Hepatic stellate cell (primary cell): ENCODE measurements around the gene PHF20.
A peak's percentile ranks its signal among the peaks of the same experiment; 100 is the strongest.
"Not testable (repeated sequence)": the region's sequence is repeated elsewhere in the genome, so short reads cannot be mapped to it uniquely, and the experiment has no call there.

ENCODE experiments used
- DNase-seq: peaks from one replicate; pipeline ENCODE4 v3.0.0; 2011; ENCODE audit warnings: low spot score

PHF20 gene

DNA sequence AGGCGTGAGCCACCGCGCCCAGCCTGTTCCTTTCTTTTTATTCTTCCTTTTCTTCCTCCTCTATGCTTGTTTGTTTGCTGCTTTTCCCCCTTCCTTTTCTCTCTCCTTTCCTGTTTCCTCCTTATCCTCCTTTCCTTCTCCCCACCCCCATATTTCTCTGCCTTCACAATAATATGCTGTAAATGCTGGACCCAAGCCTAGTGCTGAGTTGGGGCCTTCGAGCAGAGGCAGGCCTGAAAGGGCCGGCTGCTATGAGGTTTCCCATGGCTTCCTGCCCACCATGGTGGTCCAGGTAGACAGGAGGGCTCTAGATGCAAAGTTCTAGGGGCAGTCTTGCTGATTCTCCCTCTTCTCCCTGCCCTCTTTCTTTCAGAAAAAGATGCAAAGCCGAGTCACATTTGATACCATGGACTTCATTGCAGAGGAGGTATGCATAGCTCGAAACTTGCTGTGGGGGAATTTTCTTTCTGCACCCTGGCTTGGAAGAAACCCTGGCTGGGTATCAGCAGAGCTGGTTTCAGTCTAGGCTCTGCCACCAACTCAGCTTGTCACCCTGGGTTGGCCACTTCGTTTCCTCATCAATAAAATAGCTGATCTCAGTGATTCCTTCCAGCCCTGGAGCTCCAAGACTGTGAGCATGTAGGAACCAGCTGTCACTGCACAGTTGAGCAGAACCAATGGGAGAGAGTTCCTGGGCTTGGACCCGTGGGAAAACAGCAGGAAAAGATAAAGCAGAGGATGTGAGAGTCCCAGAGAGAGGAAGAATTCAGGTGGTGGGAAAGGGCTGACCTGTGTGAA, 204.0 kb downstream of the PHF20 start:
- no peak for DNase-seq

DNA sequence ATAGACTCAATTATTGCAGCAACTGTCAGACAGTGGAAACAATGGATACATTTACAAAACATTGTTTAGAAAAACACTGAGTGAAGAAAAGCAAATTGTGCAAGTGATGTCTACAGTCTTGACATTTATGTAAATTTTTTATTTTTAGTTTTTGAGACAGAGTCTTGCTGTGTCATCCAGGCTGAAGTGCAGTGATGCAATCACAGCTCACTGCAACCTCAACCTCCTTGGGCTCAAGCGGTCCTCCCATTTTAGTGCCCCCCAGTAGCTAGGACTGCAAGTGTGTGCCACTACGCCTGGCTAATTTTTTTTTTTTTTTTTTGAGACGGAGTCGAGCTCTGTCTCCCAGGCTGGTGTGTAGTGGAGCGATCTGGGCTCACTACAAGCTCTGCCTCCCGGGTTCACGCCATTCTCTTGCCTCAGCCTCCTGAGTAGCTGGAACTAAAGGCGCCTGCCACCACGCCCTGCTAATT, 206.3 kb downstream of the PHF20 start:
- DNase-seq, result no peak

DNA sequence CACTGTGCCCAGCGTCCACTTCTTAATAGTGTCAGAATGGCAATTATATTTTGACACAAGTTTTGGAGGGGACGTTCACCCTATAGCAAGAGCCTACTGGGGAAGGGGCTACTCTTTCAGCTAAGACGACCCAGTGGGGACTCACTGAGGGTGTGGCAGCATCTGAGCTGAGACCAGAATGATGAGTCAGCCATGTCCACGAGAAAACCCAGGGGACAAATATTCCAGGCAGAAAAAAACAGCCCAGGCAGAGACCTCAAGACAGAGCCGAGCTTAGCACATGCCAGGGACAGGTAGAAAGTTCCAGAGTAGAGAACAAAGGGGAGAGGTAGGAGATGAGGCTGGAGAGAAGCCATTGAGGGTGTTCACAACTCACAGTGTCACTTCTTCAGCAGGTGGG, 207.7 kb downstream of the PHF20 start:
- DNase-seq, result no peak

DNA sequence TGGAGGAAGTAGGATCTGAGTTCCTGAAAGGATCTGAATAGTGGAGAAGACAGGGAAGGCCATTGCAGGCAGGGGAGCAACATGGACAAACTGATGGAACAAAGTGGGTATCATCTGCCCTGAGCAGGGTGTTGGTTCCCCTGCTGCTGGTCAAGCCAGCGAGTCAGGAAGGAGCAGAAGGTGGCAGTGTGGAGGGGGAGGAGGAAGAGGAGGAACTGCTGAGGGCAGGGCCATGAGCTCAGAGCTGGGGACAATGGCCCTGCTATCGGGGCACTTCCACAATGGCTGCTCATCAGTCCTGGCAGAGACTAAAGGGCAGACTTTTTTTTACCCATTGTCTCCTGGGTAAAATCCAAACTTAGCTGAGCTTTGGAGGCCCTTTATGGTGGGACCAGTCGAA, 210.2 kb downstream of the PHF20 start:
- no peak for DNase-seq

GRCh38 chr20:35984382-35984781, 212.6 kb downstream of the PHF20 start:
- DNase-seq, result no peak

DNA sequence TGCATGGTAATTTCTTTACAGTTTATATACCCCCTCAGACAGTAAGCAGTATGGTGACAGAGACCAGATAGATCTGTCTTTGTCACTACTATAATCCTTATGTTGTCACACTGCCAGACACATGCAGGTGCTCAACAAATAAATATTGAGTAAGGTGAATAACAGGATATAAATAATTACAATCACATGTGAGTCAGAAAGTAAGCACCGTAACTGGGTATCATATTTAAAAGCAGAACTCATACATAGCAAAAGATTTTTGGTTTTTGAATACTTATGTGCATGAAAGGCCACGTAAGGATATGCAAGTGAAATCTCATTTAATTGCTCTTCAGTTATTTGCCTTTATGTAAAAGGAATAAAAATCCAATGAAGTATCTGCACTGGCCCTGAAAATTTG, 214.0 kb downstream of the PHF20 start:
- no peak for DNase-seq

- no peak for DNase-seq
Observed at GRCh38 chr20:35988910-35989463, 217.2 kb downstream of the PHF20 start.

DNA sequence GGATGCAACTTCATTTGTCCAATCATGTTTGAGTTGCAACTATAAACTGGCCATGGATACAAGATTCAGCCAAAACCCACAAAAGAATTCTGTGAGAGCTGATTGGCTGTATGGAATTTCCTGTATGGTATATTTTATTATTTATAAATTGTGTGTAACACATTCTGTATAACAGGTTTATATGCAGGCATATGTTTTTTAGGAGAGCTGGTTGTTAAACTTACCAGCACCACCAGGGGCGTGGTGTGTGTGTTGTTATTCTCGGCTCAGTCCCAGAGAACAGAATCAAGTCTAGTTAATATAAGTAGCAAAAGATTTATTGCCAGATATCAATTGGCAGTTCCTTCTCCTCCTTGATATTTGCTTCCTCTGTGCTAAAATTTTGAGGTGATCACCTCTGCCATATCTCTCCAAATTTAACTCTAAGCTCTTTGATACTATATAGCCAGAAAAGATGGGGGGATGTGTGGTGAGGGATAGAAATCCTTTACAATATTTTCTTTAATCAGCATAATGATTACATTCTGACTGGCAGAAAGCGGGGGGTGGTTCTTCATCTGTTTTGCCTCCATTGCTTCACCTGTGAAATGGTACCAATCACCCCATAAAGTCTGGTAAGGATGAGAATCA, 219.4 kb downstream of the PHF20 start:
- peak; percentile 54 for DNase-seq

- peak; percentile 83 for DNase-seq
Observed at GRCh38 chr20:35992713-35993335, 221.0 kb downstream of the PHF20 start.

DNA sequence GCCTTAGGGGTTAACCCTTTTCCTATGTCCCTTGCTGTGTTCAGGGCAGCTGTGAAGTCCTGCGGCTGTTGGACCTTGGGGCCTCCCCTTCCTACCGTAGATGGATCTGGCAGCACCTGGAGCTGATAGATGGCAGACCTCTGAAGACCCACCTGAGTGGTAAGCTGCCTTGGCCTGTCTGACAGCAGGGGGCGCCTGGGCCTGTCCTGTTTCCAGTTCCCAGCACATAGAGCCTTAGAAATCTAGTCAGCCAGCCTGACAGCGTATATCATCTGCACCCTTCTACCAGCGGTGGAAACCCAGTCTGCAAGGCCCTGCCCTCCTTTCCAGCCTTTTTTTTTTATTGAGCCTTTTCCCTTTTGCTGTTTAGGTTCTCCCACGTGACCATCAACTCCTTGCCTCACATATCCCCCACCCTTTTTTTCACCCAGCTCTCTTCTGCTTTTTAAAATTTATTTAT, 223.2 kb downstream of the PHF20 start:
- DNase-seq, result peak; percentile 72

- DNase-seq, result not testable (repeated sequence)
Observed at GRCh38 chr20:35996492-35996891, 224.7 kb downstream of the PHF20 start.
